Adrenal gland (tissue), 12 donors: ENCODE data around the gene RMND5A. TPM values are rescaled to one million over a fixed set of nuclear protein-coding genes. Genes with fewer than 3 reads are reported as not detected.

Experiments used
- DNase-seq, 7 donors: peaks; one replicate each; pipeline ENCODE4 v3.0.0-alpha.2; 2019 to 2020
- H3K27ac ChIP-seq, 5 donors: fragments of 200-600 bp; sonication (generic) in 4 of 5; 1 replicate in 3 of 5; 2 replicates in 2 of 5; pipeline versions ENCODE4 v1.5.1 to v1.8.0; 2016 to 2020; ENCODE audit warnings: mild to moderate bottlenecking in 1 of 5
- H3K27me3 ChIP-seq: fragments of 200-600 bp; 2 replicates; pipeline ENCODE4 v1.8.0; 2021
- H3K36me3 ChIP-seq, 2 donors: fragments of 200-600 bp; replicated peaks in 1 of 2; 1 replicate in 1 of 2; 2 replicates in 1 of 2; pipeline versions ENCODE4 v1.5.1 to v1.8.0; 2018 to 2022
- H3K4me1 ChIP-seq, 2 donors: fragments of 200-600 bp; replicated peaks in 1 of 2; 1 replicate in 1 of 2; 2 replicates in 1 of 2; pipeline versions ENCODE4 v1.5.1 to v1.8.0; 2018 to 2021
- H3K4me3 ChIP-seq, 4 donors: fragments of 200-600 bp; sonication (generic) in 3 of 4; one replicate each; pipeline ENCODE4 v1.5.1; 2016 to 2018
- H3K9me3 ChIP-seq, 3 donors: fragments of 200-600 bp; sonication (generic) in 1 of 3; replicated peaks in 1 of 3; 1 replicate in 2 of 3; 2 replicates in 1 of 3; pipeline versions ENCODE4 v1.5.1 to v1.8.0; 2016 to 2021
- POLR2A ChIP-seq, 2 donors: fragments of 450-650 bp; IDR thresholded peaks; one replicate each; pipeline ENCODE4 v1.6.1; 2017; ENCODE audit warnings: antibody characterized with exemption in 2 of 2, mild to moderate bottlenecking in 2 of 2, moderate library complexity in 1 of 2
- WGBS, 4 donors: extraction: QIAGEN DNeasy Blood & Tissue Kit in 2 of 4; methylation state at CpG; one replicate each; pipeline versions ENCODE4 v1.1.5 to v1.1.7; 2013 to 2017; 5-methylcytosine and 5-hydroxymethylcytosine counted together
- intact Hi-C, 2 donors: fragments of 100-400 bp; cut with DNase I; formaldehyde crosslinking; loops; one replicate each; pipeline versions ENCODE4 v1.14.1 to v1.15.0; 2022 to 2023
- polyA plus RNA-seq, 3 donors: library from polyadenylated mRNA; stranded (reverse); fragments of 200-250 nt in 2 of 3; fragments of 350-450 nt in 1 of 3; fragmentation: Illumina TruSeq in 1 of 3; extraction: RNeasy Lipid Tissue Mini Kit (QIAGEN cat#74804) in 1 of 3; gene quantifications; one replicate each; pipeline ENCODE4 v1.2.3, GENCODE V29; 2013 to 2014
- total RNA-seq, 9 donors: library from RNA; depleted of rRNA in 4 of 9; stranded (reverse); fragments of >200 nt in 4 of 9; fragments of 120-200 nt in 1 of 9; fragmentation: NEBNext Ultra II Directional in 1 of 9; extraction: Animal tissue kit (Norgen Biotek cat#: 25700) in 1 of 9; gene quantifications; one replicate each; pipeline versions ENCODE4 v1.1.0 to v1.2.4, GENCODE V29; 2013 to 2023
- TF ChIP-seq, protein P1 (sequence below), 6 experiments: fragments of 450-650 bp in 4 of 6; fragments of 200-600 bp in 2 of 6; sonication (generic) in 1 of 6; IDR thresholded peaks; 1 replicate in 5 of 6; 2 replicates in 1 of 6; pipeline versions ENCODE4 v1.5.1 to v1.8.0; 2016 to 2021; ENCODE audit warnings: antibody characterized with exemption in 6 of 6, mild to moderate bottlenecking in 2 of 6, moderate library complexity in 1 of 6
- donor health status: healthy with polysubstance abuse.
- donor health status: Bipolar disorder and iron deficiency.
- donor health status: DM: yes; HTN: yes; CAD: no.
- donor health status: DM: no; HTN: no; CAD: no.
- donor health status: DM: no; HTN: no; CAD: no.
- donor health status: DM: yes; HTN: yes; CAD: no.

RMND5A gene
- total and polyA plus RNA-seq, 12 donors, result 8.2 to 45.9 (median 34.1) TPM

DNA sequence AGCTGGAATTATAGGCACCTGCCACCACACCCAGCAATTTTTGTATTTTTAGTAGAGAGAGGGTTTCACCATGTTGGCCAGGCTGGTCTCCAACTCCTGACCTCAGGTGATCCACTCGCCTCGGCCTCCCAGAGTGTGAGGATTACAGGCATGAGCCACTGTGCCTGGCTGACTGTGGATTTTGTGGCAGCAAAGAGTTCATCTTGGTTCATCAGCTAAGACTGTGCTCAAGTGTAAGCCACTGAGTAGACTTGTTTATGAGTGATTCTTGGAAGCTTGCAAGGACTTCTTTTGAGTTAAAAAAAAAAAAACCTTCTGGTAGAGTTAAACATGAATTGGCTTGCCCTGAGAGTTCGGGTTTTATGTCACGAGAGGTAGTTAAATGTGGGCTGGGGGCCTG, 106.9 kb downstream of the RMND5A start:
- H3K27me3 ChIP-seq, result no peaks in the 10 kb centered on the region
- 67 to 89% (median 83%) methylated on average over 4 of the region's 4 CpGs for WGBS, 4 donors
- no peaks in the 10 kb centered on the region for H3K9me3 ChIP-seq
- no peaks in the 10 kb centered on the region for H3K36me3 ChIP-seq
- no peak overlapping the region for H3K4me3 ChIP-seq
- no peak for TF ChIP-seq POLR2A (IDR thresholded peaks at IDR 0.05)
- TF ChIP-seq, protein P1, sequence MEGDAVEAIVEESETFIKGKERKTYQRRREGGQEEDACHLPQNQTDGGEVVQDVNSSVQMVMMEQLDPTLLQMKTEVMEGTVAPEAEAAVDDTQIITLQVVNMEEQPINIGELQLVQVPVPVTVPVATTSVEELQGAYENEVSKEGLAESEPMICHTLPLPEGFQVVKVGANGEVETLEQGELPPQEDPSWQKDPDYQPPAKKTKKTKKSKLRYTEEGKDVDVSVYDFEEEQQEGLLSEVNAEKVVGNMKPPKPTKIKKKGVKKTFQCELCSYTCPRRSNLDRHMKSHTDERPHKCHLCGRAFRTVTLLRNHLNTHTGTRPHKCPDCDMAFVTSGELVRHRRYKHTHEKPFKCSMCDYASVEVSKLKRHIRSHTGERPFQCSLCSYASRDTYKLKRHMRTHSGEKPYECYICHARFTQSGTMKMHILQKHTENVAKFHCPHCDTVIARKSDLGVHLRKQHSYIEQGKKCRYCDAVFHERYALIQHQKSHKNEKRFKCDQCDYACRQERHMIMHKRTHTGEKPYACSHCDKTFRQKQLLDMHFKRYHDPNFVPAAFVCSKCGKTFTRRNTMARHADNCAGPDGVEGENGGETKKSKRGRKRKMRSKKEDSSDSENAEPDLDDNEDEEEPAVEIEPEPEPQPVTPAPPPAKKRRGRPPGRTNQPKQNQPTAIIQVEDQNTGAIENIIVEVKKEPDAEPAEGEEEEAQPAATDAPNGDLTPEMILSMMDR (IDR thresholded peaks at IDR 0.05), result no peak
- no peaks in the 10 kb centered on the region for H3K4me1 ChIP-seq
- no peak for DNase-seq
- intact Hi-C loops, result no loop called here
- H3K27ac ChIP-seq, result no peak overlapping the region

Other genes starting within 250 kb of the RMND5A start
- 100 to 1,000 TPM in 5 of 9 donors, 10 to 100 TPM in 4; 60.7 to 138 (median 109) TPM for gene CHMP3, start 156.8 kb upstream of the RMND5A start, total RNA-seq
- gene CHMP3, start 156.8 kb upstream of the RMND5A start, polyA plus RNA-seq, result 100 to 1,000 TPM in 1 of 3 donors, 10 to 100 TPM in 2; 26.1 to 203 (median 47.9) TPM
- 10 to 100 TPM; 13.7 to 33.5 (median 28.9) TPM for gene RNF103, start 96.4 kb upstream of the RMND5A start, total RNA-seq
- gene RNF103, start 96.4 kb upstream of the RMND5A start, polyA plus RNA-seq, result 10 to 100 TPM; 15.8 to 37.7 (median 19.1) TPM
- gene CD8A, start 70.6 kb downstream of the RMND5A start, total RNA-seq, result 1 to 10 TPM in 8 of 9 donors, not detected in 1; 1.1 to 4.4 (median 1.7) TPM
- gene CD8A, start 70.6 kb downstream of the RMND5A start, polyA plus RNA-seq, result 1 to 10 TPM; 1.9 to 3.5 (median 2.2) TPM
- gene CD8B, start 141.6 kb downstream of the RMND5A start, total RNA-seq, result 1 to 10 TPM in 3 of 9 donors, under 1 TPM in 5, not detected in 1; 0.11 to 4.5 (median 0.75) TPM
- 1 to 10 TPM in 1 of 3 donors, under 1 TPM in 2; 0.57 to 1.1 (median 0.57) TPM for gene CD8B, start 141.6 kb downstream of the RMND5A start, polyA plus RNA-seq
- gene RGPD1, start 221.8 kb downstream of the RMND5A start, total RNA-seq, result 1 to 10 TPM in 2 of 9 donors, under 1 TPM in 4, not detected in 3; 0.14 to 3.0 (median 0.41) TPM
- 1 to 10 TPM in 1 of 3 donors, under 1 TPM in 1, not detected in 1; 0.68 to 3.6 TPM for gene RGPD1, start 221.8 kb downstream of the RMND5A start, polyA plus RNA-seq